HCT116 (cell line): ENCODE data around the gene ACY1. TPM values are rescaled to one million over a fixed set of nuclear protein-coding genes. Genes with fewer than 3 reads are reported as not detected.

ENCODE experiments used
- ATAC-seq: fragments of 200-7000 bp; cut with Tn5 transposase; 2 replicates; pipeline ENCODE4 v1.9.1; 2020; ENCODE audit warnings: mild to moderate bottlenecking, moderate library complexity
- BruUV-seq: library from RNA; stranded (reverse); fragments of 400-500 nt; replicated peaks from 2 replicates; lab custom pipeline; 2021; lab: Mats Ljungman, UMichigan
- CTCF ChIA-PET: fragments of 300-600 bp; sonication (Branson Sonifier 250); formaldehyde crosslinking; loops from one replicate; lab custom pipeline; 2021; ENCODE audit warnings: antibody characterized with exemption; lab: Charles Lee
- POLR2A ChIA-PET: fragments of 300-600, 350-600 bp; sonication (Branson Sonifier 250); formaldehyde crosslinking; loops from one replicate; lab custom pipeline; 2021; ENCODE audit warnings: antibody characterized with exemption; lab: Charles Lee
- RAD21 ChIA-PET, 2 experiments: fragments of 300-600 bp; sonication (Branson Sonifier 250); formaldehyde crosslinking; loops; one replicate each; lab custom pipeline; 2023; ENCODE audit warnings: low total read pairs in 2 of 2; ENCODE audit not compliant: uncharacterized antibody in 2 of 2, unreplicated experiment in 2 of 2, low non-redundant PET in 1 of 2; lab: Charles Lee
- DNase-seq: peaks from one replicate; pipeline ENCODE4 v3.0.0-alpha.2; 2010; ENCODE audit warnings: low read depth, low spot score
- H2AFZ ChIP-seq: fragments of 200-600 bp; shearing (Covaris generic), sonication (generic); 2 replicates; pipeline ENCODE4 v1.6.1; 2017; ENCODE audit warnings: low read depth, mixed run types, mixed read lengths, antibody characterized with exemption, low read length; ENCODE audit not compliant: poor library complexity, severe bottlenecking
- H3K27ac ChIP-seq: 2 replicates; pipeline ENCODE4 v1.5.1; 2012; ENCODE audit warnings: low read depth, low read length
- H3K27me3 ChIP-seq: fragments of 200-600 bp; sonication (generic); 2 replicates; pipeline ENCODE4 v1.6.1; 2016; ENCODE audit warnings: mixed run types, low read length, mixed read lengths; ENCODE audit not compliant: insufficient read depth
- H3K36me3 ChIP-seq, 2 experiments: fragments of 200-500 bp in 1 of 2; fragments of 200-600 bp in 1 of 2; sonication (Bioruptor generic) in 1 of 2; sonication (generic) in 1 of 2; 2 replicates each; pipeline versions ENCODE4 v1.5.1 to v1.6.1; 2014 to 2016; ENCODE audit warnings: low read length in 2 of 2, inconsistent platforms in 1 of 2, mixed read lengths in 1 of 2, mixed run types in 1 of 2; ENCODE audit not compliant: insufficient read depth in 2 of 2, control insufficient read depth in 1 of 2
- H3K4me1 ChIP-seq, 2 experiments: fragments of 200-600 bp in 1 of 2; sonication (generic) in 1 of 2; 2 replicates each; pipeline versions ENCODE4 v1.5.1 to v1.6.1; 2012 to 2017; ENCODE audit warnings: low read length in 2 of 2, inconsistent platforms in 1 of 2, mild to moderate bottlenecking in 1 of 2, mixed read lengths in 1 of 2, mixed run types in 1 of 2, moderate library complexity in 1 of 2; ENCODE audit not compliant: insufficient read depth in 2 of 2, control insufficient read depth in 1 of 2
- H3K4me2 ChIP-seq: fragments of 200-600 bp; sonication (generic); 2 replicates; pipeline ENCODE4 v1.6.1; 2017; ENCODE audit warnings: mixed run types, low read length, mixed read lengths
- H3K4me3 ChIP-seq, 2 experiments: fragments of 200-600 bp in 1 of 2; sonication (generic) in 1 of 2; replicated peaks in 1 of 2; 2 replicates each; pipeline ENCODE4 v1.5.1; 2011 to 2016; ENCODE audit warnings: low read length in 2 of 2, control low read depth in 1 of 2, low read depth in 1 of 2, mild to moderate bottlenecking in 1 of 2, mixed read lengths in 1 of 2, mixed run types in 1 of 2
- H3K79me2 ChIP-seq: fragments of 200-600 bp; sonication (generic); 2 replicates; pipeline ENCODE4 v1.6.1; 2017; ENCODE audit warnings: mild to moderate bottlenecking, mixed run types, low read length, moderate library complexity, mixed read lengths; ENCODE audit not compliant: insufficient read depth
- H3K9ac ChIP-seq: fragments of 200-600 bp; sonication (generic); 2 replicates; pipeline ENCODE4 v1.6.1; 2016; ENCODE audit warnings: low read length, mixed read lengths
- H3K9me2 ChIP-seq: fragments of 200-600 bp; sonication (generic), shearing (Covaris generic); 2 replicates; pipeline ENCODE4 v1.6.1; 2017; ENCODE audit warnings: mixed run types, mild to moderate bottlenecking, moderate library complexity; ENCODE audit not compliant: insufficient read depth
- H3K9me3 ChIP-seq, 2 experiments: fragments of 200-500 bp in 1 of 2; fragments of 200-600 bp in 1 of 2; sonication (Bioruptor generic) in 1 of 2; sonication (generic) in 1 of 2; 2 replicates each; pipeline ENCODE4 v1.6.1; 2014 to 2017; ENCODE audit warnings: low read length in 2 of 2, mixed read lengths in 2 of 2, inconsistent platforms in 1 of 2, low read depth in 1 of 2, mild to moderate bottlenecking in 1 of 2, mixed run types in 1 of 2, moderate library complexity in 1 of 2; ENCODE audit not compliant: control insufficient read depth in 1 of 2, insufficient read depth in 1 of 2
- H4K20me1 ChIP-seq: fragments of 200-600 bp; sonication (generic), shearing (Covaris generic); 2 replicates; pipeline ENCODE4 v1.6.1; 2017; ENCODE audit warnings: mixed run types, mild to moderate bottlenecking, moderate library complexity; ENCODE audit not compliant: insufficient read depth
- ATF3 ChIP-seq: IDR thresholded peaks from 2 replicates; pipeline ENCODE4 v1.6.1; 2012
- FOSL1 ChIP-seq: IDR thresholded peaks from 2 replicates; pipeline ENCODE4 v1.6.1; 2012; ENCODE audit warnings: low read depth
- JUND ChIP-seq: IDR thresholded peaks from 2 replicates; pipeline ENCODE4 v1.6.1; 2012
- MAX ChIP-seq: IDR thresholded peaks from 2 replicates; pipeline ENCODE4 v1.6.1; 2012
- POLR2AphosphoS5 ChIP-seq: IDR thresholded peaks from 2 replicates; pipeline ENCODE4 v1.6.1; 2011; ENCODE audit warnings: mild to moderate bottlenecking, low read depth, low read length, moderate library complexity
- RAD21 ChIP-seq: IDR thresholded peaks from 2 replicates; pipeline ENCODE4 v1.6.1; 2012; ENCODE audit warnings: low read depth, mild to moderate bottlenecking
- SRF ChIP-seq: IDR thresholded peaks from 2 replicates; pipeline ENCODE4 v1.6.1; 2012; ENCODE audit warnings: low read depth
- TCF7L2 ChIP-seq: IDR thresholded peaks from 2 replicates; pipeline ENCODE4 v1.7.0; 2011; ENCODE audit warnings: borderline replicate concordance, inconsistent platforms; ENCODE audit not compliant: insufficient read depth, insufficient read length; ENCODE audit errors: extremely low read depth
- ZFX ChIP-seq: fragments of 450-650 bp; IDR thresholded peaks from 2 replicates; pipeline ENCODE4 v1.6.1; 2017
- ZNF274 ChIP-seq: fragments of 200-500 bp; sonication (Bioruptor generic); IDR thresholded peaks from 2 replicates; pipeline ENCODE4 v1.6.1; 2014; ENCODE audit warnings: mild to moderate bottlenecking, low read depth, low read length, inconsistent platforms
- intact Hi-C: fragments of 100-400 bp; cut with micrococcal nuclease; formaldehyde crosslinking; loops from 2 replicates; pipeline ENCODE4 v1.10.0; 2022
- total RNA-seq: library from RNA; stranded (reverse); gene quantifications from one replicate; pipeline ENCODE4 v1.2.1, GENCODE V29; 2021; ENCODE audit not compliant: unreplicated experiment

The ACY1 gene
- total RNA-seq, 1 experiment from 2014 or later = 73.2 TPM

- Histone ChIP-seq H3K9ac (no peak overlapping the region), H3K9me3 (no peaks in the 10 kb centered on the region), H3K27ac (no peak overlapping the region; the same call in 1 of the 2 replicates), H3K36me3 (no peaks in the 10 kb centered on the region), H3K4me1 (peaks cover 24 to 56% of the 10 kb centered on the region in 2 experiments), H2AFZ (no peak overlapping the region), H3K79me2 (peaks cover 12% of the 10 kb centered on the region), H3K4me2 (no peak overlapping the region), H3K4me3 (no peak overlapping the region), H3K9me2 (no peaks in the 10 kb centered on the region), H3K27me3 (no peaks in the 10 kb centered on the region), H4K20me1 (no peaks in the 10 kb centered on the region)
- ATAC-seq = no peak
- ChIA-PET RAD21 (no interaction called here), CTCF (no interaction called here), POLR2A (interaction anchor here (1.5 to 4.3 kb wide), 3 partner anchors 7 to 44 kb away, joined by 3 to 47 read pairs (median 31); partner anchors contain the start of genes PARP3, RPL29 and RRP9)
- no TSS peak for BruUV-seq
- DNase-seq = no peak
- TF ChIP-seq POLR2AphosphoS5 (no peak), TCF7L2 (no peak), MAX (no peak), ATF3 (no peak), FOSL1 (no peak), JUND (no peak), ZNF274 (no peak), ZFX (no peak), RAD21 (no peak), SRF (no peak)
- intact Hi-C loops = no loop called here
Observed at GRCh38 chr3:51985063-51985462, 1.7 kb downstream of the ACY1 start.
